CD4-positive, alpha-beta memory T cell (primary cell): Measurements from ENCODE around the gene ATP6V1F. TPM values are rescaled to one million over a fixed set of nuclear protein-coding genes. Genes with fewer than 3 reads are reported as not detected.

Source experiments
- CTCF ChIA-PET: fragments of 350-600 bp; sonication (Branson Sonifier 250); formaldehyde crosslinking; loops from one replicate; lab custom pipeline; 2021; ENCODE audit warnings: inconsistent platforms; ENCODE audit not compliant: partially characterized antibody; lab: Charles Lee
- POLR2A ChIA-PET: fragments of 350-600 bp; sonication (Branson Sonifier 250); formaldehyde crosslinking; loops from one replicate; lab custom pipeline; 2021; ENCODE audit not compliant: partially characterized antibody; lab: Charles Lee
- DNase-seq, 5 donors: peaks; one replicate each; pipeline versions ENCODE4 v3.0.0 to v3.0.0-alpha.2; 2020 to 2022; ENCODE audit warnings: mixed read lengths in 1 of 5
- H3K27ac ChIP-seq: one replicate; pipeline ENCODE4 v1.7.0; 2013; ENCODE audit warnings: low read depth, low read length
- H3K27me3 ChIP-seq: 2 replicates; pipeline ENCODE4 v1.7.0; 2013; ENCODE audit warnings: mild to moderate bottlenecking, low read length, moderate library complexity; ENCODE audit not compliant: insufficient read depth
- H3K36me3 ChIP-seq: 2 replicates; pipeline ENCODE4 v1.7.0; 2013; ENCODE audit warnings: mild to moderate bottlenecking, low read length, moderate library complexity; ENCODE audit not compliant: insufficient read depth
- H3K4me1 ChIP-seq: 2 replicates; pipeline ENCODE4 v1.7.0; 2013; ENCODE audit warnings: mild to moderate bottlenecking, low read length, moderate library complexity; ENCODE audit not compliant: insufficient read depth
- H3K4me3 ChIP-seq, 2 donors: one replicate each; pipeline ENCODE4 v1.7.0; 2013; ENCODE audit warnings: low read length in 2 of 2, mild to moderate bottlenecking in 1 of 2
- H3K9me3 ChIP-seq, 2 donors: one replicate each; pipeline ENCODE4 v1.7.0; 2013; ENCODE audit warnings: low read length in 2 of 2, control low read depth in 1 of 2; ENCODE audit not compliant: control insufficient read depth in 1 of 2
- H3K27ac Mint-ChIP-seq, 7 donors: one replicate each; pipeline ENCODE4 v1.8.0; 2020 to 2021; ENCODE audit warnings: mixed read lengths in 7 of 7, mild to moderate bottlenecking in 6 of 7, inconsistent platforms in 3 of 7, moderate library complexity in 3 of 7
- H3K27me3 Mint-ChIP-seq, 2 donors: one replicate each; pipeline ENCODE4 v1.8.0; 2020 to 2021; ENCODE audit warnings: mixed read lengths in 2 of 2
- H3K36me3 Mint-ChIP-seq, 2 donors: one replicate each; pipeline ENCODE4 v1.8.0; 2020 to 2021; ENCODE audit warnings: mixed read lengths in 2 of 2, inconsistent platforms in 1 of 2, mild to moderate bottlenecking in 1 of 2
- H3K4me1 Mint-ChIP-seq, 4 donors: one replicate each; pipeline ENCODE4 v1.8.0; 2020 to 2021; ENCODE audit warnings: mixed read lengths in 4 of 4, mild to moderate bottlenecking in 1 of 4
- H3K4me3 Mint-ChIP-seq, 8 donors: one replicate each; pipeline ENCODE4 v1.8.0; 2020 to 2021; ENCODE audit warnings: mixed read lengths in 8 of 8, mild to moderate bottlenecking in 7 of 8, moderate library complexity in 6 of 8, inconsistent platforms in 3 of 8
- H3K9me3 Mint-ChIP-seq, 8 donors: one replicate each; pipeline ENCODE4 v1.8.0; 2020 to 2021; ENCODE audit warnings: mixed read lengths in 8 of 8, mild to moderate bottlenecking in 5 of 8, inconsistent platforms in 3 of 8, moderate library complexity in 1 of 8
- intact Hi-C: fragments of 100-400 bp; cut with micrococcal nuclease; formaldehyde crosslinking; loops from one replicate; pipeline ENCODE4 v1.15.1; 2023
- polyA plus RNA-seq, 2 donors: library from polyadenylated mRNA; unstranded; fragments of 300-500 nt; fragmentation: Illumina TruSeq; gene quantifications; one replicate each; pipeline ENCODE4 v1.2.3, GENCODE V29; 2021
- total RNA-seq, 2 experiments: library from RNA; stranded (reverse); gene quantifications; one replicate each; pipeline ENCODE4 v1.2.3, GENCODE V29; 2021

The ATP6V1F gene
- total and polyA plus RNA-seq, 4 experiments from 2014 or later: 74.6 to 392 (median 175) TPM

DNA sequence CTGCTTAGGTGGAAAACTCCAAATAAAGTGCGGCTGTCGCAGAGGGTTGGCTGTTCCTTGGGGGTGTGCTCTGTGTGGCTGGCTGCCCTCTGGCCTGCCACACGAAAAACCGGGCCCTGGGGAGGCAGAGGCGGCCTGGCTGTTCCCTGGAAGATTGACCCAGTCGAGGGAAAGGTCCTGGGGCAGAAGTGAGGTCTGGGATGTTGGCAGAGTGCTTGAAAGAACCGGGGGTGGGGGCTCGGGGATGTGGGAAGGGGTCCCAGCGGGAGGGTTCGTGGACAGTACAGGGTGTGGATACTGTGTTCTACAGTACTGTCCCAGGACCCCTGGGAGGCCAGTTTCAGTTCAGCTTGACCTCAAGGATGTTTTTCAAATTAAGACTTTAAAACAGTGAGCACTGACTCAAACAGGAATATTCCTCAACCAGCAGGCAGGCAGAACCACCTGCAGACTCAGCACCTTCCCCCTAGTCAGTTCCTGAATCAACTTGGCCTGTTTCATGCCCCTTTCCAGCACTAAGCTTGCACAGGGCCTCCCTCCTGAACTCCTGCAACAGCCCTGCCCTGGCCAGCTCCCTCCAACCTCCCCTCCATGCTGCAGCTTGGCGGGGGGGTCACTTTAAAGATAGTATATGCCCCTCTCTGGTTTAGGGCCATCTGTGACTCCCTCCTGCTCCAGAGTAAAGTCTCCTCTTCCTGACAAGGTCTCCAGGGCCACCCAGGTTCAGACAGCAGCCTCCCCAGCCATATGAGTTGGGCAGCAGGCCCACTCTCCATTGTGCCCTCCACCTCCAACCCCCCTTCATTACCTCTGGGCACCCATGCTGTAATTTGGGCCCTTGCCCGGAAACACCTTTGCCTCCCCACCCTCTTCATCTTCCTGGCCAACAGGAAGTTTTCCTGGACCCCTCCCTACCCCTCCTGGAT is 3.2 kb upstream of the ATP6V1F start:
- ChIA-PET POLR2A (interaction anchor here (0.7 kb wide), 1 partner anchor 11 kb away, joined by 3 read pairs; no protein-coding TSS in a partner anchor), CTCF (interaction anchor here (1.0 to 5.4 kb wide), 2 partner anchors 16 to 24 kb away, joined by 3 to 61 read pairs; no protein-coding TSS in a partner anchor)
- Histone ChIP-seq H3K9me3 (no peaks in the 10 kb centered on the region), H3K4me1 (peaks cover 19% of the 10 kb centered on the region), H3K27me3 (no peaks in the 10 kb centered on the region), H3K4me3 (no peak overlapping the region), H3K27ac (no peak overlapping the region), H3K36me3 (no peaks in the 10 kb centered on the region)
- DNase-seq: no peak
- intact Hi-C loops: no loop called here
- Mint-ChIP-seq H3K36me3 (peaks cover 0 to 11% of the 10 kb centered on the region in 2 donors), H3K4me1 (peaks cover 11 to 24% (median 16%) of the 10 kb centered on the region in 4 donors), H3K27me3 (peaks cover 0 to 1% of the 10 kb centered on the region in 2 donors), H3K4me3 (no peak overlapping the region), H3K27ac (no peak overlapping the region), H3K9me3 (no peaks in the 10 kb centered on the region)

DNA sequence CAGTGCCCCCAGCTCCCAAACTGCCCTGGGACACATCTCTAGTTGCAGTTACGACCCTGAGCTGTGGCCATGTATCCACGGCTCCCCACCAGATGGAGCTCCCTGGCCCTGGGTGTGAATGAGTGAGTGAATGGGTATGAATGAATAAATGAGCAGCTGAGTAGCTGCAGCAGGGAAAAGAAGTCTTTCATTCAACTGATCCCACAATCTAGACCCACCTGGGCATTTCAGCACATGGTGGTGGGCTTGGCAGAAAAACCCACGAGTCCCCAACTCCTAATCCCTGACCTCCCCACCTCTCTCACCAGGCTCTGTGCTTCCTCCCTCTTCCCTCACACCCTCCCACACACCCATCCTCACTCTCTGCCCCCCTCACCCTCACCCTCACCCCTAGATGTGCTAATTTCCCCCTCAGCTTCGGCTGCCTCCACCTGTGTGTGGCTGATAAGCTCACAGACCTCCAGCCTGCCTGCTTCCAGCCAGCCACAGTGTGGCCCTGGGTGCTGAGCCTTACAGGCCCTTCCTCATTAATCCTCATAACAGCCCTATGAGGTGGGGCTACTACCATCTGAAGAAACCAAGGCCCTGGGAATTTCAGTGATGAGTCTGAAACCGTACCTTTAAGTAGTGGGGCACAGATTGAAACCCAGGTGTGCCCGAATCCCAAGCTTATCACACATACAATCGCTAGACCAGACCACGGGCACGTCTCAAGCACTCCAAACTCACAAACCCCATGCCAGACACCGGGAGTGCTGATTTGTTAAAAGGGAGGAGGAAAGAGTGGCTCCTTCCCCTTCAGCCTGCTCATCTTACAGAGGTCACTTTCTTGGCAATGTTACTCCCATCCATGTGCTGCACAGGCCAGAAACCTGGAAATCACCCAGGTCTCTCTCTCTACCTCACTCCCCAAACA is 2.2 kb upstream of the ATP6V1F start:
- peaks cover 20% of the 10 kb centered on the region for H3K4me1 ChIP-seq
- ChIA-PET POLR2A (interaction anchor here (0.7 kb wide), 1 partner anchor 10 kb away, joined by 3 read pairs; no protein-coding TSS in a partner anchor), CTCF (interaction anchor here (0.6 to 5.4 kb wide), 3 partner anchors 9 to 23 kb away, joined by 3 to 61 read pairs (median 3); no protein-coding TSS in a partner anchor)
- H3K36me3 ChIP-seq: no peaks in the 10 kb centered on the region
- H3K9me3 ChIP-seq: no peaks in the 10 kb centered on the region
- Mint-ChIP-seq H3K27me3 (no peaks in the 10 kb centered on the region), H3K4me3 (no peak overlapping the region), H3K4me1 (peaks cover 14 to 33% (median 22%) of the 10 kb centered on the region in 4 donors), H3K36me3 (peaks cover 6 to 16% of the 10 kb centered on the region in 2 donors), H3K9me3 (no peaks in the 10 kb centered on the region), H3K27ac (peak overlapping the region in 5 of 7 donors; percentile 55 to 86 (median 70))
- no peaks in the 10 kb centered on the region for H3K27me3 ChIP-seq
- no peak for DNase-seq
- no peak overlapping the region for H3K27ac ChIP-seq
- intact Hi-C loops: no loop called here
- no peak overlapping the region for H3K4me3 ChIP-seq

DNA sequence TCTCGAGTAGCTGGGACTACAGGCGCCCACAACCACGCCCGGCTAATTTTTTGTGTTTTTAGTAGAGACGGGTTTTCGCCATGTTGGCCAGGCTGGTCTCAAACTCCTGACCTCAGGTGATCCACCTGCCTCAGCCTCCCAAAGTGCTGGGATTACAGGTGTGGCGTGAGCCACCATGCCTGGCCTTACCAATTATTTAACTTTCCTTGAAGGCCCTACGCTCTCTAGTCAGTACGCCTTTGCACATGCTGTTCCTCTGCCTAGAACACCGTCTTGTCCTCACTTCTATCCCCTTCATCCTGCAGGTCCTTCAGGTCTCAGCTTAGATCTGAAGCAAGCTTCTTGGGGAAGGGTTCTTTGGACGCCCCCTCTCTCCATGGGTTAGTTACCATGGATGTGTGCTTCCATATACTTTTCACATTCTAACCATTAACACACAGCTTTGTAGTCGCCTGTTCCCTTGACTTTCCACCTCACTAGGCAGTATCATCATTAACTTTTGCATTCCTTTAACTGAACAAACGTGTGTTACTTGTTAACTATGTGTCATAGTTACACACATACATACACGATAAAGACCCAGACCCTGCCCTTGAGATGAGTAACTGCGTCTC is 592 bp upstream of the ATP6V1F start:
- Histone ChIP-seq H3K9me3 (no peaks in the 10 kb centered on the region), H3K27ac (peak overlapping the region; percentile 79), H3K27me3 (no peaks in the 10 kb centered on the region), H3K4me1 (peaks cover 20% of the 10 kb centered on the region), H3K4me3 (peak overlapping the region; percentile 45 to 61), H3K36me3 (peaks cover 5% of the 10 kb centered on the region)
- DNase-seq: no peak
- Mint-ChIP-seq H3K4me1 (peaks cover 17 to 39% (median 29%) of the 10 kb centered on the region in 4 donors), H3K36me3 (peaks cover 11 to 26% of the 10 kb centered on the region in 2 donors), H3K4me3 (peak overlapping the region; percentile 95 to 100 (median 98)), H3K27ac (peak overlapping the region; percentile 90 to 100 (median 97)), H3K9me3 (no peaks in the 10 kb centered on the region), H3K27me3 (no peaks in the 10 kb centered on the region)
- CTCF ChIA-PET: interaction anchor here (1.0 to 5.4 kb wide), 6 partner anchors 10 to 230 kb away, joined by 3 to 61 read pairs (median 6); no protein-coding TSS in a partner anchor
- POLR2A ChIA-PET: interaction anchor here (0.5 to 1.6 kb wide), 4 partner anchors 12 to 1916 kb away, joined by 3 to 12 read pairs (median 6); partner anchors contain the start of genes CALU and CCDC136
- intact Hi-C loops: loop anchor here (1.0 to 2.0 kb wide), 4 partner anchors 20 to 362 kb away; partner anchors contain the start of genes CALU and CCDC136

DNA sequence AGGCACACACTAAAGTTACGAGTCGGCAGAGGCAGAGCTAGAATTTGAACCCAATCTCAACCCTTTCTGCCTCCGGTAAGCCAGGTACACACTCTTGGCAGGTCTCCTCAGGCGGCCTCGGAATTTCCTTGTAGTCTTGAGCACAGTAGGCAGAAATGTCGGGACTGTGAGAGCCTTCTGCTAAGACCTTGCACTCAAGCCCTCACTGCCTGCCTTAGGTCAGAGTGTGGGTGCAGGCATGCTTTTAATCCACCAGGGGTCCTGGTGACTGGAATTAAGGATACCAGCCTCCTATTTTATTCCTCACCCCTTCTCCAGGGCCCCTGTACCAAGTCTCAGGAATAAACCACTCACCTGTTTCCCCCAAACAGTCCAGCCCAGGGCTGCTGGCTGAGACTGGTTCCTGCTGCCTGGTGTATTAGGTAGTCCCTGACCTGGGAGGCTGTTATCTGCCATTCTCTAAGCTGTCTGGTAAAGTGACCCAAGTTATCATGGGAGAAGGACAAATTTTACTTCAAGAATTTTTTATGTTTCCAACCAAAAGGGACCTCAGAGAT is 855 bp downstream of the ATP6V1F start:
- H3K4me1 ChIP-seq: peaks cover 20% of the 10 kb centered on the region
- peak overlapping the region; percentile 61 to 89 for H3K4me3 ChIP-seq
- H3K9me3 ChIP-seq: no peaks in the 10 kb centered on the region
- H3K4me1 Mint-ChIP-seq: peaks cover 22 to 44% (median 32%) of the 10 kb centered on the region in 4 donors
- peak; percentile 34 to 62 (median 43) for DNase-seq
- H3K27ac Mint-ChIP-seq: peak overlapping the region; percentile 90 to 100 (median 97)
- H3K27me3 ChIP-seq: no peaks in the 10 kb centered on the region
- H3K9me3 Mint-ChIP-seq: no peaks in the 10 kb centered on the region
- peak overlapping the region; percentile 79 for H3K27ac ChIP-seq
- H3K27me3 Mint-ChIP-seq: no peaks in the 10 kb centered on the region
- ChIA-PET CTCF (interaction anchor here (0.5 to 5.4 kb wide), 7 partner anchors 8 to 434 kb away, joined by 3 to 61 read pairs (median 5); no protein-coding TSS in a partner anchor), POLR2A (interaction anchor here (1.1 to 1.6 kb wide), 3 partner anchors 20 to 125 kb away, joined by 3 to 12 read pairs (median 8); partner anchors contain the start of genes CALU and CCDC136)
- H3K36me3 ChIP-seq: peaks cover 5% of the 10 kb centered on the region
- intact Hi-C loops: loop anchor here (2.0 kb wide), 1 partner anchor 73 kb away; the partner anchor contains the start of gene CCDC136
- H3K36me3 Mint-ChIP-seq: peaks cover 11 to 29% of the 10 kb centered on the region in 2 donors
- H3K4me3 Mint-ChIP-seq: peak overlapping the region; percentile 95 to 100 (median 98)

DNA sequence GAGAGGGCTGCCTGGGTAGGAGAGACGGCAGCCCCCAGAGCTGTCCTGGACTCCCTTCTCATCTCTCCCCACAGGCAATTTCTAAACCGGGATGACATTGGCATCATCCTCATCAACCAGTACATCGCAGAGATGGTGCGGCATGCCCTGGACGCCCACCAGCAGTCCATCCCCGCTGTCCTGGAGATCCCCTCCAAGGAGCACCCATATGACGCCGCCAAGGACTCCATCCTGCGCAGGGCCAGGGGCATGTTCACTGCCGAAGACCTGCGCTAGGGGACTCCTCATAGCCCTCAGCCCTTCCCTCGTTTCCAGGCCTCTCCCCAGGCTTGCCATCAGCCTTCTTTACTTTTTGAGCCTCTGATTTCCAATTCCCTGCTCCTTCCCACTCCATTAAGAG is 2.6 kb downstream of the ATP6V1F start:
- H3K4me1 Mint-ChIP-seq: peaks cover 23 to 51% (median 36%) of the 10 kb centered on the region in 4 donors
- peaks cover 11 to 29% of the 10 kb centered on the region in 2 donors for H3K36me3 Mint-ChIP-seq
- CTCF ChIA-PET: no interaction called here
- peak overlapping the region in 3 of 8 donors; percentile 14 to 68 (median 43) for H3K4me3 Mint-ChIP-seq
- Histone ChIP-seq H3K27ac (no peak overlapping the region), H3K36me3 (peaks cover 5% of the 10 kb centered on the region), H3K4me3 (no peak overlapping the region), H3K9me3 (no peaks in the 10 kb centered on the region), H3K27me3 (no peaks in the 10 kb centered on the region), H3K4me1 (peaks cover 30% of the 10 kb centered on the region)
- intact Hi-C loops: no loop called here
- no peaks in the 10 kb centered on the region for H3K9me3 Mint-ChIP-seq
- POLR2A ChIA-PET: no interaction called here
- H3K27ac Mint-ChIP-seq: peak overlapping the region in 2 of 7 donors; percentile 42 to 71
- no peaks in the 10 kb centered on the region for H3K27me3 Mint-ChIP-seq
- DNase-seq: no peak
